Common myeloid progenitor, CD34-positive (primary cell): ENCODE results near the gene NRF1.

Experiments used
- CTCF ChIA-PET: fragments of 350-600 bp; sonication (Branson Sonifier 250); formaldehyde crosslinking; loops from one replicate; lab custom pipeline; 2021; ENCODE audit warnings: antibody characterized with exemption; lab: Charles Lee
- POLR2A ChIA-PET: fragments of 350-600 bp; sonication (Branson Sonifier 250); formaldehyde crosslinking; loops from one replicate; lab custom pipeline; 2021; ENCODE audit warnings: antibody characterized with exemption; lab: Charles Lee
- DNase-seq, 3 donors: peaks; one replicate each; pipeline versions ENCODE4 v3.0.0 to v3.0.0-alpha.2; 2013
- H3K27ac ChIP-seq, 2 experiments: 1 replicate in 1 of 2; 2 replicates in 1 of 2; pipeline ENCODE4 v1.7.0; 2013; ENCODE audit warnings: inconsistent platforms in 2 of 2, low read length in 2 of 2, mild to moderate bottlenecking in 2 of 2, low read depth in 1 of 2, moderate library complexity in 1 of 2; ENCODE audit not compliant: severe bottlenecking in 2 of 2, insufficient read depth in 1 of 2, poor library complexity in 1 of 2
- H3K27me3 ChIP-seq, 5 experiments: replicated peaks in 2 of 5; 1 replicate in 3 of 5; 2 replicates in 2 of 5; pipeline versions ENCODE4 v1.6.1 to v1.7.0; 2013; ENCODE audit warnings: low read length in 4 of 5, mild to moderate bottlenecking in 2 of 5, moderate library complexity in 2 of 5, inconsistent platforms in 1 of 5; ENCODE audit not compliant: insufficient read depth in 5 of 5, control insufficient read depth in 4 of 5
- H3K36me3 ChIP-seq, 4 experiments: 1 replicate in 2 of 4; 2 replicates in 2 of 4; pipeline versions ENCODE4 v1.6.1 to v1.7.0; 2013; ENCODE audit warnings: low read length in 3 of 4, control low read depth in 1 of 4, mild to moderate bottlenecking in 1 of 4; ENCODE audit not compliant: control insufficient read depth in 4 of 4, insufficient read depth in 4 of 4
- H3K4me1 ChIP-seq, 4 experiments: 1 replicate in 3 of 4; 2 replicates in 1 of 4; pipeline versions ENCODE4 v1.6.1 to v1.7.1; 2013; ENCODE audit warnings: low read length in 3 of 4, mild to moderate bottlenecking in 3 of 4, control low read depth in 1 of 4, inconsistent platforms in 1 of 4, moderate library complexity in 1 of 4; ENCODE audit not compliant: control insufficient read depth in 4 of 4, insufficient read depth in 4 of 4; ENCODE audit errors: control extremely low read depth in 1 of 4
- H3K4me3 ChIP-seq, 7 experiments: 1 replicate in 4 of 7; 2 replicates in 3 of 7; pipeline versions ENCODE4 v1.5.1 to v1.7.0; 2013; ENCODE audit warnings: mild to moderate bottlenecking in 7 of 7, low read length in 6 of 7, moderate library complexity in 6 of 7, inconsistent platforms in 2 of 7, low read depth in 2 of 7, control low read depth in 1 of 7; ENCODE audit not compliant: insufficient read depth in 4 of 7, control insufficient read depth in 1 of 7; ENCODE audit errors: extremely low read depth in 1 of 7
- H3K9me3 ChIP-seq, 5 experiments: 1 replicate in 4 of 5; 2 replicates in 1 of 5; pipeline versions ENCODE4 v1.6.1 to v1.7.1; 2013; ENCODE audit warnings: low read length in 4 of 5, mild to moderate bottlenecking in 2 of 5, inconsistent platforms in 1 of 5, low read depth in 1 of 5, moderate library complexity in 1 of 5; ENCODE audit not compliant: control insufficient read depth in 4 of 5, insufficient read depth in 2 of 5; ENCODE audit errors: control extremely low read depth in 1 of 5
- WGBS: methylation state at CpG from one replicate; pipeline ENCODE4 v1.1.5; 2013; ENCODE audit not compliant: insufficient coverage; 5-methylcytosine and 5-hydroxymethylcytosine counted together

The NRF1 gene

GRCh38 chr7:129688503-129689222, 77.1 kb downstream of the NRF1 start:
- H3K9me3 ChIP-seq, result no peaks in the 10 kb centered on the region
- no peak overlapping the region for H3K27ac ChIP-seq
- peaks cover 2 to 31% (median 20%) of the 10 kb centered on the region in 4 experiments for H3K36me3 ChIP-seq
- POLR2A ChIA-PET, result no interaction called here
- WGBS, result 100% methylated on average over 3 of the region's 5 CpGs
- DNase-seq, result no peak
- CTCF ChIA-PET, result interaction anchor here (1.0 kb wide), 1 partner anchor 9 kb away, joined by 4 read pairs; no protein-coding TSS in a partner anchor
- H3K27me3 ChIP-seq, result no peaks in the 10 kb centered on the region
- no peaks in the 10 kb centered on the region for H3K4me1 ChIP-seq
- no peak overlapping the region for H3K4me3 ChIP-seq

- peaks cover 0 to 38% (median 18%) of the 10 kb centered on the region in 4 experiments for H3K36me3 ChIP-seq
- no peak overlapping the region for H3K4me3 ChIP-seq
- 92% methylated on average over 6 of the region's 6 CpGs for WGBS
- H3K9me3 ChIP-seq, result no peaks in the 10 kb centered on the region
- no peak overlapping the region for H3K27ac ChIP-seq
- H3K4me1 ChIP-seq, result no peaks in the 10 kb centered on the region
- ChIA-PET POLR2A (no interaction called here), CTCF (no interaction called here)
- H3K27me3 ChIP-seq, result no peaks in the 10 kb centered on the region
- no peak for DNase-seq
Measured at GRCh38 chr7:129689995-129690581, 78.6 kb downstream of the NRF1 start.

GRCh38 chr7:129690701-129691100, 79.2 kb downstream of the NRF1 start:
- Histone ChIP-seq H3K4me3 (no peak overlapping the region), H3K36me3 (peaks cover 0 to 38% (median 17%) of the 10 kb centered on the region in 4 experiments), H3K9me3 (no peaks in the 10 kb centered on the region), H3K27ac (no peak overlapping the region), H3K4me1 (no peaks in the 10 kb centered on the region), H3K27me3 (no peaks in the 10 kb centered on the region)
- CTCF ChIA-PET, result no interaction called here
- no peak for DNase-seq
- WGBS, result 100% methylated on average over 1 of the region's 4 CpGs
- POLR2A ChIA-PET, result no interaction called here

- H3K36me3 ChIP-seq, result peaks cover 0 to 13% (median 5%) of the 10 kb centered on the region in 4 experiments
- CTCF ChIA-PET, result interaction anchor here (0.9 to 1.3 kb wide), 3 partner anchors 11 to 35 kb away, joined by 3 to 4 read pairs (median 4); no protein-coding TSS in a partner anchor
- POLR2A ChIA-PET, result no interaction called here
- no CpG with 5 or more reads among the region's 3 CpGs for WGBS
- DNase-seq, result no peak
- H3K27ac ChIP-seq, result no peak overlapping the region
- H3K4me1 ChIP-seq, result peaks cover 0 to 2% (median 0%) of the 10 kb centered on the region in 4 experiments
- no peaks in the 10 kb centered on the region for H3K9me3 ChIP-seq
- no peak overlapping the region for H3K4me3 ChIP-seq
- no peaks in the 10 kb centered on the region for H3K27me3 ChIP-seq
Measured at GRCh38 chr7:129698516-129699418, 87.2 kb downstream of the NRF1 start.

GRCh38 chr7:129702316-129702715, 90.8 kb downstream of the NRF1 start:
- Histone ChIP-seq H3K27ac (no peak overlapping the region), H3K4me3 (no peak overlapping the region), H3K4me1 (peaks cover 0 to 2% (median 0%) of the 10 kb centered on the region in 4 experiments), H3K9me3 (no peaks in the 10 kb centered on the region), H3K36me3 (peaks cover 2 to 13% (median 5%) of the 10 kb centered on the region in 4 experiments), H3K27me3 (no peaks in the 10 kb centered on the region)
- DNase-seq, result no peak
- CTCF ChIA-PET, result no interaction called here
- WGBS, result no CpG with 5 or more reads among the region's 2 CpGs
- POLR2A ChIA-PET, result no interaction called here

- ChIA-PET POLR2A (no interaction called here), CTCF (no interaction called here)
- Histone ChIP-seq H3K36me3 (peaks cover 2 to 13% (median 5%) of the 10 kb centered on the region in 4 experiments), H3K9me3 (no peaks in the 10 kb centered on the region), H3K27ac (no peak overlapping the region), H3K4me3 (no peak overlapping the region), H3K27me3 (no peaks in the 10 kb centered on the region), H3K4me1 (peaks cover 0 to 5% (median 3%) of the 10 kb centered on the region in 4 experiments)
- no peak for DNase-seq
- whole genome bisulfite sequencing, result 100% methylated on average over 2 of the region's 3 CpGs
Measured at GRCh38 chr7:129702761-129703338, 91.3 kb downstream of the NRF1 start.
